Spleen (tissue), 7 donors: ENCODE data around the gene C2orf15.

Experiments
- CTCF ChIP-seq, 11 experiments: fragments of 200-600 bp in 7 of 11; fragments of 450-650 bp in 4 of 11; sonication (generic) in 4 of 11; IDR thresholded peaks in 8 of 11; conservative IDR thresholded peaks in 3 of 11; 1 replicate in 7 of 11; 2 replicates in 4 of 11; pipeline versions ENCODE4 v1.4.0 to v1.8.0; 2016 to 2021; ENCODE audit warnings: antibody characterized with exemption in 11 of 11, inconsistent platforms in 4 of 11, mild to moderate bottlenecking in 1 of 11
- POLR2A ChIP-seq, 3 donors: fragments of 450-650 bp; IDR thresholded peaks; one replicate each; pipeline ENCODE4 v1.5.1; 2017; ENCODE audit warnings: antibody characterized with exemption in 3 of 3, mild to moderate bottlenecking in 1 of 3
- POLR2AphosphoS5 ChIP-seq, 3 donors: sonication (generic); formaldehyde crosslinking; IDR thresholded peaks; one replicate each; pipeline ENCODE4 v1.5.1; 2017; ENCODE audit warnings: antibody characterized with exemption in 3 of 3
- donor health status: DM: no; HTN: no; CAD: no; lungs with moderate emphysema.
- donor health status: DM: no; HTN: no; CAD: no.
- donor health status: DM: no; HTN: no; CAD: no.

GRCh38 chr2:99140860-99141109 lies 722 bp upstream of the C2orf15 start:
- TF ChIP-seq POLR2A (IDR thresholded peaks at IDR 0.05) (peak in 1 of 3 donors; percentile 63), CTCF (IDR thresholded peaks at IDR 0.05 in 8 of 11, conservative IDR thresholded peaks at IDR 0.05 in 3 of 11) (no peak), POLR2AphosphoS5 (IDR thresholded peaks at IDR 0.05) (no peak)
